ENCODE measurements around the gene DNAJC27.

DNA sequence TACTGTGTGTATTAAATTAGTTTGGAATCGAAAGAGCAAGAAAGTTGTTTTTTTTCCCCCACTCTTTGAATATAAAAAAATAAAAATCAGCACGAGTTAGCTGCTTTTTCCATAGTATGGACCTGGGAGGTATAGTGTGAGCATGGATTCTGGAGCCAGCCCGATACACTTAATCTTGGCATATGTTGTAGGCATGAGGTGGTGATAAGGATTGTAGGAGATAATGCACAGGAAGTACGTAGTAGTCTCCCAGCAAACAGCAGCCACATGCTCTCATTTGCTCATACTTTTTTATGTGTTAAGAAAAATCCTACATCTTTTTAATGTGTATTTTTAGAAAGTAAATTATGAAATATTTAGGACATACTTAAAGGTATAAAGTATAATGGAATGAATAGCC lies 2.1 kb upstream of the DNAJC27 start:
- TF ChIP-seq, protein P1, sequence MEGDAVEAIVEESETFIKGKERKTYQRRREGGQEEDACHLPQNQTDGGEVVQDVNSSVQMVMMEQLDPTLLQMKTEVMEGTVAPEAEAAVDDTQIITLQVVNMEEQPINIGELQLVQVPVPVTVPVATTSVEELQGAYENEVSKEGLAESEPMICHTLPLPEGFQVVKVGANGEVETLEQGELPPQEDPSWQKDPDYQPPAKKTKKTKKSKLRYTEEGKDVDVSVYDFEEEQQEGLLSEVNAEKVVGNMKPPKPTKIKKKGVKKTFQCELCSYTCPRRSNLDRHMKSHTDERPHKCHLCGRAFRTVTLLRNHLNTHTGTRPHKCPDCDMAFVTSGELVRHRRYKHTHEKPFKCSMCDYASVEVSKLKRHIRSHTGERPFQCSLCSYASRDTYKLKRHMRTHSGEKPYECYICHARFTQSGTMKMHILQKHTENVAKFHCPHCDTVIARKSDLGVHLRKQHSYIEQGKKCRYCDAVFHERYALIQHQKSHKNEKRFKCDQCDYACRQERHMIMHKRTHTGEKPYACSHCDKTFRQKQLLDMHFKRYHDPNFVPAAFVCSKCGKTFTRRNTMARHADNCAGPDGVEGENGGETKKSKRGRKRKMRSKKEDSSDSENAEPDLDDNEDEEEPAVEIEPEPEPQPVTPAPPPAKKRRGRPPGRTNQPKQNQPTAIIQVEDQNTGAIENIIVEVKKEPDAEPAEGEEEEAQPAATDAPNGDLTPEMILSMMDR (IDR thresholded peaks at IDR 0.05), result no peak
- no peak for TF ChIP-seq POLR2AphosphoS5 (IDR thresholded peaks at IDR 0.05)

All from transverse colon (tissue), 4 donors.